Sigmoid colon (tissue), 4 donors: ENCODE measurements around the gene SPEF2.

Experiments
- CTCF ChIP-seq, 4 experiments: fragments of 450-650 bp in 3 of 4; fragments of 200-600 bp in 1 of 4; IDR thresholded peaks; one replicate each; pipeline ENCODE4 v1.5.1; 2016 to 2019; ENCODE audit warnings: antibody characterized with exemption in 4 of 4, mild to moderate bottlenecking in 3 of 4, moderate library complexity in 2 of 4
- EP300 ChIP-seq, 4 donors: sonication (generic); formaldehyde crosslinking; IDR thresholded peaks; one replicate each; pipeline ENCODE4 v1.6.1; 2017; ENCODE audit warnings: antibody characterized with exemption in 4 of 4

- no peak for TF ChIP-seq EP300 (IDR thresholded peaks at IDR 0.05)
- TF ChIP-seq CTCF (IDR thresholded peaks at IDR 0.05): no peak
Measured at GRCh38 chr5:35651002-35651756, 33.5 kb downstream of the SPEF2 start.
